BLaER1 treated with 17β-estradiol and CSF1 and Interleukin-3, amounts not matched to agents 10 nM and 100 nM (cell line): ENCODE data around the gene PSMA1.
A peak's percentile ranks its signal among the peaks of the same experiment; 100 is the strongest.
"Not testable (repeated sequence)": the region's sequence is repeated elsewhere in the genome, so short reads cannot be mapped to it uniquely, and the experiment has no call there.

Experiments
- H3K27ac ChIP-seq, 11 experiments: shearing (Covaris generic); formaldehyde crosslinking; 2 replicates each; pipeline ENCODE4 v1.8.1; 2022
- H3K27me3 ChIP-seq, 11 experiments: shearing (Covaris generic); formaldehyde crosslinking; 2 replicates each; pipeline ENCODE4 v1.8.1; 2022
- H3K36me3 ChIP-seq, 11 experiments: shearing (Covaris generic); formaldehyde crosslinking; 2 replicates each; pipeline ENCODE4 v1.8.1; 2022
- H3K4me1 ChIP-seq, 10 experiments: shearing (Covaris generic); formaldehyde crosslinking; 2 replicates each; pipeline ENCODE4 v1.8.1; 2022
- H3K4me2 ChIP-seq, 11 experiments: shearing (Covaris generic); formaldehyde crosslinking; 2 replicates each; pipeline ENCODE4 v1.8.1; 2022
- H3K4me3 ChIP-seq, 10 experiments: shearing (Covaris generic); formaldehyde crosslinking; 2 replicates each; pipeline ENCODE4 v1.8.1; 2022
- H3K9ac ChIP-seq, 11 experiments: shearing (Covaris generic); formaldehyde crosslinking; 2 replicates each; pipeline ENCODE4 v1.8.1; 2022
- H3K9me3 ChIP-seq, 11 experiments: shearing (Covaris generic); formaldehyde crosslinking; replicated peaks in 1 of 11; 2 replicates each; pipeline ENCODE4 v1.8.1; 2022
- H4K20me1 ChIP-seq, 11 experiments: shearing (Covaris generic); formaldehyde crosslinking; 2 replicates each; pipeline ENCODE4 v1.8.1; 2022
- Cebpa-rat ChIP-seq, 11 experiments: shearing (Covaris generic); IDR thresholded peaks; 2 replicates each; pipeline ENCODE4 v1.8.1; 2022

Gene PSMA1

DNA sequence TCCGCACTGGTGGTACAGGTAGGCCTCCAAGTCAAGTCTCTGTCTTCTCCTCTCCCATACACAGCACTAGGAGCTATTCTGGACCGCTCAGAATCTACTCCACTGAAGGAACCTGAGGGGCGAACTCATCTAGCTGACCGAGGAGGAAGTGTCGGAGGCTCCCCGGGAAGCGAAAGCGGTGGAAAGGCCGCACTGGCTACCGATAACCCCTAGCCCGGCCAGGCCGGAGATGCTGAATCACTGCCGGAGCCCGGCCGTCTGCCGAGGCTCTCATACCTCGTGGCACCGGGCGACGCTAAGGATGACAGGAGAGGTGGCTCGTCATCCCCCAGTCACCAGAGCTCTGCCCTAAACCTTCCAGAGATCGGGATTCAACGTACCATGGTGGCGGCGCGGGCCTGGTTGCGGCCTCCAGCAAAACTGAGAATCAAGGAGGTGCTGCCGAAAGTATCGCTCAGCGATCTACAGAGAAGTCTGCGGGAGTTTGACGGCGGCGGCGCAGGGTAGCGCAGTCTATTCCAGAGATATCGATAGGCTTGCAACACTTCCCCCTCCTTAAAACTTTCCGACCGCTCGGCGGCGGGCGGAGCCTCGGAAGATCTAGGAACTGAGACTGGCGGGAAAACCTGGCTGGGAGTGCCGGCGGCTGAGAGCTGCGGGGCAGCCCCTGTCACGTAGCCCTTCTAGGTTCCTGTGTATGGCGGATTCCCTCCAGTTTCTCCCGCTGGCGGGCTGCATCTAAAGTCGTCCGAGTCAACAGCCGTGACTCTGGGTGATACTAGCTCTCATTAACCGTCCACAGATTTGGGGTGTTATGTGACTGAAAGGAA, at the start of gene PSMA1:
PSMA1 (minus strand) TSS at position 470 of the 830 bp plus-strand sequence; CDS start at position 383, 87 bp downstream.
- Histone ChIP-seq H3K36me3 (peaks cover 31 to 39% (median 36%) of the 10 kb centered on the region in 11 experiments), H3K4me2 (peak within 1 kb of the TSS; percentile 77 to 99 (median 89)), H3K27me3 (no peaks in the 10 kb centered on the region), H3K4me3 (peak within 1 kb of the TSS; percentile 72 to 91 (median 82)), H3K9ac (peak within 1 kb of the TSS; percentile 95 to 99 (median 97)), H3K4me1 (peaks cover 19 to 32% (median 24%) of the 10 kb centered on the region in 10 experiments), H3K9me3 (no peaks in the 10 kb centered on the region), H4K20me1 (peaks cover 0 to 32% (median 13%) of the 10 kb centered on the region in 11 experiments; a peak in 15 of 22 replicates), H3K27ac (peak within 1 kb of the TSS; percentile 96 to 100 (median 98))
- peak in 10 of 11 experiments; percentile 41 to 94 (median 78); a peak in 16 of 22 replicates for TF ChIP-seq Cebpa-rat (IDR thresholded peaks at IDR 0.05)

DNA sequence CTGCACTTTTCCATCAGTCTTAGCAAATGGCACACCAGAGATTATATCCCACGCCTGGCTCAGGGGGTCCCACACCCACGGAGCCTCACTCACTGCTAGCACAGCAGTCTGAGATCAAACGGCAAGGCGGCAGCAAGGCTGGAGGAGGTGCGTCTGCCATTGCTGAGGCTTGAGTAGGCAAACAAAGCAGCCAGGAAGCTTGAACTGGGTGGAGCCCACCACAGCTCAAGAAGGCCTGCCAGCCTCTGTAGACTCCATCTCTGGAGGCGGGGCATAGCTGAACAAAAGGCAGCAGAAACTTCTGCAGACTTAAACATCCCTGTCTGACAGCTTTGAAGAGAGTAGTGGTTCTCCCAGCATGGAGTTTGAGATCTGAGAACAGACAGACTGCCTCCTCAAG, 49.3 kb upstream of the PSMA1 start:
- H3K27ac ChIP-seq, H3K27me3 ChIP-seq, H3K4me2 ChIP-seq, H3K9ac ChIP-seq, H4K20me1 ChIP-seq, H3K4me3 ChIP-seq: not testable (repeated sequence)
- peaks cover 0 to 30% (median 6%) of the 10 kb centered on the region in 10 experiments; a peak in 11 of 20 replicates for H3K4me1 ChIP-seq
- H3K9me3 ChIP-seq, result peaks cover 5 to 61% (median 28%) of the 10 kb centered on the region in 11 experiments; a peak in 20 of 22 replicates
- H3K36me3 ChIP-seq, result peaks cover 0 to 58% (median 0%) of the 10 kb centered on the region in 11 experiments; a peak in 7 of 22 replicates

DNA sequence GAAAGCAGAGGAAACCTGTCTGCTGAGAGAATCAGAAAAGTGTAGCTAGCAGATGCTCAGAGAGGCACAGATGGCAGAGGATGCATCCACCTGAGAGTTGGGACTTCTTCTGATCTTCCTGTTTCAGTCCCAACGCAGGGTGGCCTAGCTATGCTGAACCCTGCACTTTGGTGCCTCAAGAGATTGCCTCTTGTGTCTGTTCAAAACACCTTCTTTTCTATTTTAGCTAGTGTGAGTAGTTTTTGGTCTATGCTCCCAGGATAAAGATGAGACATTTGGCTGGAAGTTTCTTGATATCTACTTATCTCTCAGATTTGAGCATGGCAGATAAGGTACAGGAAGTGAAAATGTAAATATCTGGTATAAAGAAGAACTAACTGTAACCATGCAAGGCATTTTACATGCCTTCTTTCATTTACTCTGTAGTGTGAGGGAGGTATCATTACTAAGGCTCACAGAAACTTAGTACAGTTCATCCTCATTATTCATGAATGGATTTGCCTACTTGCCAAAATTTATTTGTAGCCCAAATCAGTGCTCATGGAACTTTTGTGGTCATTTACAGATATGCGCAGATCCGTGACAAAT, 47.0 kb upstream of the PSMA1 start:
- Histone ChIP-seq H3K4me3 (no peak overlapping the region), H3K27ac (no peak overlapping the region), H3K4me2 (peak overlapping the region in 2 of 11 experiments; percentile 1 to 24; a peak in 1 of 22 replicates), H3K4me1 (peaks cover 0 to 19% (median 0%) of the 10 kb centered on the region in 10 experiments; a peak in 4 of 20 replicates), H3K36me3 (peaks cover 0 to 63% (median 0%) of the 10 kb centered on the region in 11 experiments; a peak in 7 of 22 replicates), H4K20me1 (no peaks in the 10 kb centered on the region), H3K27me3 (no peaks in the 10 kb centered on the region), H3K9me3 (peaks cover 0 to 49% (median 20%) of the 10 kb centered on the region in 11 experiments; a peak in 16 of 22 replicates), H3K9ac (no peak overlapping the region)
- TF ChIP-seq Cebpa-rat (IDR thresholded peaks at IDR 0.05), result no peak

GRCh38 chr11:14566331-14567063, 46.3 kb upstream of the PSMA1 start:
- Histone ChIP-seq H3K9me3 (peaks cover 0 to 43% (median 19%) of the 10 kb centered on the region in 11 experiments; a peak in 16 of 22 replicates), H3K4me1 (peaks cover 0 to 25% (median 0%) of the 10 kb centered on the region in 10 experiments; a peak in 7 of 20 replicates), H3K4me2 (peak overlapping the region in 2 of 11 experiments; percentile 1 to 24; a peak in 1 of 22 replicates), H3K36me3 (peaks cover 0 to 63% (median 0%) of the 10 kb centered on the region in 11 experiments; a peak in 7 of 22 replicates), H3K9ac (no peak overlapping the region), H3K4me3 (no peak overlapping the region), H4K20me1 (no peaks in the 10 kb centered on the region), H3K27me3 (no peaks in the 10 kb centered on the region), H3K27ac (no peak overlapping the region; a peak in 1 of 22 replicates)
- TF ChIP-seq Cebpa-rat (IDR thresholded peaks at IDR 0.05), result no peak

- H3K27ac ChIP-seq, result no peak overlapping the region
- H3K4me2 ChIP-seq, result no peak overlapping the region
- H3K4me1 ChIP-seq, result peaks cover 0 to 31% (median 0%) of the 10 kb centered on the region in 10 experiments; a peak in 7 of 20 replicates
- no peaks in the 10 kb centered on the region for H3K27me3 ChIP-seq
- H4K20me1 ChIP-seq, result no peaks in the 10 kb centered on the region
- peaks cover 0 to 36% (median 13%) of the 10 kb centered on the region in 11 experiments; a peak in 16 of 22 replicates for H3K9me3 ChIP-seq
- no peak overlapping the region for H3K4me3 ChIP-seq
- TF ChIP-seq Cebpa-rat (IDR thresholded peaks at IDR 0.05), result no peak
- peaks cover 0 to 58% (median 0%) of the 10 kb centered on the region in 11 experiments; a peak in 7 of 22 replicates for H3K36me3 ChIP-seq
- no peak overlapping the region for H3K9ac ChIP-seq
Observed at GRCh38 chr11:14565845-14566244, 45.7 kb upstream of the PSMA1 start.

DNA sequence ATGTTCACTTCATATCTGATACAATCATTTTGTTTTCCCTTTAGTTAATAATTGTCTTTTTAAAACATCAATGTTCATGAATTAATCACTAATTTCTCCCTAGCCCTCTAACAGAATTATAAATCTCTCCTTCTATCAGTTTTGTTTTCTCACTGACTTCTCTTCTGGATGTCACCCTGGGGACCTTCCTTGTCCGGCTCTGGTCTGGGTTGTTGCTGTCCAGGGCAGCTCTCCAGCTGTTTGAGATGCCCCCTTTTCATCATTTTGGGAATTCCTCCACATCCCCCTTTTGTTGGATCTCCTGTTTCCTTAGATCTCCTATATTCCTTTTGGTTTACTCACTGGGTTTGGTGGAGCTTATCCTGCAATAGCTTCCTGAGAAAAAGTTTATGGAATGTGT, 35.6 kb upstream of the PSMA1 start:
- Histone ChIP-seq H3K4me2 (peak overlapping the region; percentile 52 to 87 (median 71); a peak in 21 of 22 replicates), H4K20me1 (no peaks in the 10 kb centered on the region), H3K27ac (peak overlapping the region; percentile 91 to 99 (median 95)), H3K9me3 (peaks cover 0 to 12% (median 0%) of the 10 kb centered on the region in 11 experiments; a peak in 5 of 22 replicates), H3K27me3 (no peaks in the 10 kb centered on the region), H3K4me1 (peaks cover 23 to 94% (median 72%) of the 10 kb centered on the region in 10 experiments), H3K36me3 (peaks cover 0 to 11% (median 0%) of the 10 kb centered on the region in 11 experiments; a peak in 1 of 22 replicates), H3K9ac (peak overlapping the region; percentile 73 to 92 (median 80)), H3K4me3 (peak overlapping the region in 1 of 10 experiments; percentile 9; a peak in 1 of 20 replicates)
- no peak for TF ChIP-seq Cebpa-rat (IDR thresholded peaks at IDR 0.05)

DNA sequence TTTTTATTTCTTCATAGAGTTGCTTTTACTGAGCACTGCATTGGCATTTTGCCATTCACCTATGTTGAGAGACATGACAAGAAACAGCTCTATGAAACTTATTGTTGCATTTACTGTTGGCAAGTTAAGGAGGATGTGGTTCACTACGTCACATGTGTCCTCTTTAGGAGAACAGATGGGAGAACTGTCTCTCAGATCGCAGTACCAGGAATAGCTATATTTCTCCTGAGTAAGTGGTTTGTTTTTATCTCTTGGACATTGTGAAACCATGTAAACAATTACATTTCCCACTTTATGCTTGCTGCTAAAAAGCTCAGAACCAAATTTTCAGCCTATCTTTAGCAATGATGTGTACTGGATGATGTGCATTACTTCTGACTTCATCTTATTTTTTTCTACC, 34.8 kb upstream of the PSMA1 start:
- Histone ChIP-seq H3K4me2 (peak overlapping the region; percentile 43 to 81 (median 70); a peak in 20 of 22 replicates), H3K27ac (peak overlapping the region; percentile 91 to 99 (median 95)), H4K20me1 (no peaks in the 10 kb centered on the region), H3K27me3 (no peaks in the 10 kb centered on the region), H3K4me3 (no peak overlapping the region), H3K9me3 (peaks cover 0 to 8% (median 0%) of the 10 kb centered on the region in 11 experiments; a peak in 5 of 22 replicates), H3K36me3 (0 out of 22 replicates have a peak, but pooled peaks cover 0 to 6% (median 0%) of the 10 kb centered on the region in 11 experiments), H3K9ac (peak overlapping the region; percentile 73 to 92 (median 80); a peak in 20 of 22 replicates), H3K4me1 (peaks cover 23 to 90% (median 72%) of the 10 kb centered on the region in 10 experiments)
- peak in 9 of 11 experiments; percentile 28 to 93 (median 85); a peak in 13 of 22 replicates for TF ChIP-seq Cebpa-rat (IDR thresholded peaks at IDR 0.05)

DNA sequence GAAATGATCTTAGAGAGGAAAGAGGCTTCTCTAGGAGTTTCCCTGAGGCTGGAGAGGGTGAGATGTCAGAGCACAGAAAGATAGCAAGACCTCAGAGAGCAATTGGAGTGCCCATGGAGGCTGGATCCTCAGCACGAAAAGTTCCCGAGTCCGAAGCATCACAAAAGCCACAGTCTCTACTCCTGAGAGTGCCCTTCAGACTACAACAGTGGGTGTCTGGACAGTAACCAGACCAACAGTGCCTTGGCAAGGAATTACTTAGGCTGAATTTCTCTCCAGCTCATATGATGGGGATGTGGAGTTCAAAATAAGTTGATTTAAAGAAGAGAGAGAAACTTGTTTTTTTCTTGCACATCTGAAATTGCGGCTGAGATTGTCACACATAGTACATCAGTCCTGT, 31.9 kb upstream of the PSMA1 start:
- H4K20me1 ChIP-seq, result no peaks in the 10 kb centered on the region
- H3K4me1 ChIP-seq, result peaks cover 20 to 68% (median 48%) of the 10 kb centered on the region in 10 experiments
- no peak overlapping the region for H3K4me3 ChIP-seq
- H3K9me3 ChIP-seq, result peaks cover 0 to 8% (median 0%) of the 10 kb centered on the region in 11 experiments; a peak in 4 of 22 replicates
- peaks cover 0 to 7% (median 0%) of the 10 kb centered on the region in 11 experiments; a peak in 1 of 22 replicates for H3K36me3 ChIP-seq
- peak overlapping the region; percentile 20 to 99 (median 92); a peak in 20 of 22 replicates for H3K27ac ChIP-seq
- peak overlapping the region in 7 of 11 experiments; percentile 0 to 54 (median 31); a peak in 8 of 22 replicates for H3K4me2 ChIP-seq
- H3K9ac ChIP-seq, result peak overlapping the region in 4 of 11 experiments; percentile 5 to 51 (median 26); a peak in 6 of 22 replicates
- TF ChIP-seq Cebpa-rat (IDR thresholded peaks at IDR 0.05), result no peak
- no peaks in the 10 kb centered on the region for H3K27me3 ChIP-seq
